A549 (cell line): ENCODE results near the gene TGIF2. TPM values are rescaled to one million over a fixed set of nuclear protein-coding genes. Genes with fewer than 3 reads are reported as not detected.

Source experiments
- ATAC-seq, 2 experiments: fragments of 200-7000 bp in 1 of 2; fragments of >200 bp in 1 of 2; cut with Nextera tagmentation in 1 of 2; cut with Tn5 transposase in 1 of 2; 3 replicates each; pipeline versions ENCODE4 v1.8.0 to v1.9.1; 2018 to 2020; ENCODE audit warnings: mild to moderate bottlenecking in 1 of 2, moderate library complexity in 1 of 2
- CTCF ChIA-PET: fragments of 300-600 bp; sonication (Branson Sonifier 250); formaldehyde crosslinking; extraction: SDS; loops from one replicate; lab custom pipeline; 2021; ENCODE audit warnings: antibody characterized with exemption, inconsistent platforms; lab: Yijun Ruan, JAX
- POLR2A ChIA-PET: fragments of 350-600 bp; formaldehyde crosslinking; extraction: SDS; loops from one replicate; lab custom pipeline; 2021; ENCODE audit warnings: antibody characterized with exemption, inconsistent platforms; lab: Yijun Ruan, JAX
- DNase-seq, 2 experiments: peaks; one replicate each; pipeline versions ENCODE4 v3.0.0 to v3.0.0-alpha.2; 2011 to 2016; ENCODE audit warnings: low read depth in 1 of 2, low spot score in 1 of 2
- FAIRE-seq: peaks from 2 replicates; lab custom pipeline; 2011; peaks lifted over from hg19 to GRCh38; lab: Jason Lieb, UNC
- H3K27ac ChIP-seq, 2 experiments: fragments of >200 bp; sonication (Bioruptor Twin); formaldehyde crosslinking; 3 replicates each; pipeline ENCODE4 v1.5.1; 2016 to 2017
- H3K4me1 ChIP-seq: fragments of >200 bp; sonication (Bioruptor Twin); formaldehyde crosslinking; 3 replicates; pipeline ENCODE4 v1.6.1; 2016
- H3K4me2 ChIP-seq: fragments of >200 bp; sonication (Bioruptor Twin); formaldehyde crosslinking; 3 replicates; pipeline ENCODE4 v1.6.1; 2016
- H3K4me3 ChIP-seq: fragments of >200 bp; sonication (Bioruptor Twin); formaldehyde crosslinking; 3 replicates; pipeline ENCODE4 v1.5.1; 2016
- H3K9me3 ChIP-seq: fragments of >200 bp; sonication (Bioruptor Twin); formaldehyde crosslinking; 3 replicates; pipeline ENCODE4 v1.6.1; 2016
- CBX2 ChIP-seq: fragments of 200-600 bp; sonication (generic); IDR thresholded peaks from 2 replicates; pipeline ENCODE4 v1.6.1; 2016; ENCODE audit warnings: low read depth, mild to moderate bottlenecking, borderline replicate concordance
- CBX8 ChIP-seq: fragments of 200-600 bp; sonication (generic); IDR thresholded peaks from 2 replicates; pipeline ENCODE4 v1.6.1; 2016
- CHD2 ChIP-seq: fragments of 150-350 bp; IDR thresholded peaks from 2 replicates; pipeline ENCODE4 v1.6.1; 2014; ENCODE audit warnings: low read length; ENCODE audit not compliant: partially characterized antibody
- CTCF ChIP-seq: fragments of >200 bp; sonication (Bioruptor Twin); formaldehyde crosslinking; IDR thresholded peaks from 3 replicates; pipeline ENCODE4 v1.5.1; 2016
- E2F6 ChIP-seq: IDR thresholded peaks from 2 replicates; pipeline ENCODE4 v1.6.1; 2012; ENCODE audit warnings: low read depth, borderline replicate concordance
- EHF ChIP-seq: fragments of 250-450 bp; sonication (Bioruptor Pico); IDR thresholded peaks from 2 replicates; pipeline ENCODE4 v1.5.0; 2020; ENCODE audit warnings: mild to moderate bottlenecking
- EHMT2 ChIP-seq: fragments of 200-600 bp; sonication (generic); IDR thresholded peaks from 2 replicates; pipeline ENCODE4 v1.6.1; 2016; ENCODE audit warnings: antibody characterized with exemption, low read depth, mild to moderate bottlenecking, moderate library complexity
- ELK1 ChIP-seq: fragments of 150-350 bp; IDR thresholded peaks from 2 replicates; pipeline ENCODE4 v1.6.1; 2014; ENCODE audit warnings: low read depth, mild to moderate bottlenecking, low read length
- FOSL2 ChIP-seq, 2 experiments: fragments of 450-650 bp in 1 of 2; fragments of >200 bp in 1 of 2; sonication (Bioruptor Twin) in 1 of 2; formaldehyde crosslinking; IDR thresholded peaks; 2 replicates each; pipeline versions ENCODE4 v1.5.0 to v1.6.1; 2016 to 2020; ENCODE audit warnings: mild to moderate bottlenecking in 1 of 2, moderate library complexity in 1 of 2
- HDAC2 ChIP-seq: fragments of 200-600 bp; sonication (generic); IDR thresholded peaks from 2 replicates; pipeline ENCODE4 v1.6.1; 2016
- HOXB5 ChIP-seq: fragments of 250-450 bp; sonication (Bioruptor Pico); IDR thresholded peaks from 2 replicates; pipeline ENCODE4 v1.5.0; 2020; ENCODE audit warnings: mild to moderate bottlenecking, moderate library complexity
- JUN ChIP-seq, 2 experiments: fragments of >200 bp; sonication (Bioruptor Twin); formaldehyde crosslinking; IDR thresholded peaks; 2 replicates in 1 of 2; 3 replicates in 1 of 2; pipeline ENCODE4 v1.6.1; 2016 to 2017
- JUNB ChIP-seq: fragments of >200 bp; sonication (Bioruptor Twin); formaldehyde crosslinking; IDR thresholded peaks from 2 replicates; pipeline ENCODE4 v1.6.1; 2016
- KDM1A ChIP-seq: fragments of 200-600 bp; sonication (generic); IDR thresholded peaks from 2 replicates; pipeline ENCODE4 v1.6.1; 2016; ENCODE audit warnings: low read depth, mild to moderate bottlenecking
- KDM5A ChIP-seq: fragments of 200-600 bp; sonication (generic); IDR thresholded peaks from 2 replicates; pipeline ENCODE4 v1.6.1; 2016; ENCODE audit warnings: antibody characterized with exemption, mild to moderate bottlenecking
- MAFK ChIP-seq: fragments of 450-650 bp; IDR thresholded peaks from 2 replicates; pipeline ENCODE4 v1.6.1; 2014; ENCODE audit not compliant: partially characterized antibody
- MYC ChIP-seq: IDR thresholded peaks from 2 replicates; pipeline ENCODE4 v1.6.1; 2012; ENCODE audit warnings: mild to moderate bottlenecking, inconsistent platforms, low read length, improper control_type of control experiment, borderline replicate concordance
- NFE2L2 ChIP-seq: fragments of 150-350 bp; conservative IDR thresholded peaks from 2 replicates; pipeline ENCODE4 v1.6.1; 2014; ENCODE audit warnings: low read length
- NR3C1 ChIP-seq: fragments of >200 bp; sonication (Bioruptor Twin); formaldehyde crosslinking; IDR thresholded peaks from 3 replicates; pipeline ENCODE4 v1.6.1; 2017
- PHF8 ChIP-seq: fragments of 200-600 bp; sonication (generic); IDR thresholded peaks from 2 replicates; pipeline ENCODE4 v1.6.1; 2016; ENCODE audit warnings: low read depth, mild to moderate bottlenecking, antibody characterized with exemption, moderate library complexity, borderline replicate concordance
- RNF2 ChIP-seq: fragments of 200-600 bp; sonication (generic); IDR thresholded peaks from 2 replicates; pipeline ENCODE4 v1.6.1; 2016; ENCODE audit warnings: low read depth, mild to moderate bottlenecking, antibody characterized with exemption, moderate library complexity, borderline replicate concordance
- SMC3 ChIP-seq: fragments of >200 bp; sonication (Bioruptor Twin); formaldehyde crosslinking; IDR thresholded peaks from 3 replicates; pipeline ENCODE4 v1.6.1; 2018; ENCODE audit warnings: inconsistent platforms
- SREBF2 ChIP-seq: fragments of 450-650 bp; IDR thresholded peaks from 2 replicates; pipeline ENCODE4 v1.6.1; 2014; ENCODE audit warnings: mild to moderate bottlenecking, moderate library complexity
- WGBS: methylation state at CpG from one replicate; pipeline ENCODE4 v1.1.6; 2017; ENCODE audit errors: missing lambda C conversion rate; 5-methylcytosine and 5-hydroxymethylcytosine counted together
- polyA plus RNA-seq, 4 experiments: library from polyadenylated mRNA; depleted of rRNA in 3 of 4; stranded (reverse); fragments of >200 nt; fragmentation: RNase III in 1 of 4; extraction: RNeasy Plus Mini Kit Qiagen cat#74134 plus additional on column Dnase treatment in 1 of 4; gene quantifications; 2 replicates in 3 of 4; 3 replicates in 1 of 4; pipeline ENCODE4 v1.2.3, GENCODE V29; 2011 to 2017
- TF ChIP-seq, protein P1 (sequence below): fragments of 200-600 bp; sonication (generic); IDR thresholded peaks from 2 replicates; pipeline ENCODE4 v1.6.1; 2016; ENCODE audit warnings: antibody characterized with exemption, mild to moderate bottlenecking, moderate library complexity

TGIF2 gene
- polyA plus RNA-seq, 2 of the 4 experiments (the other 2 are of a cell fraction) = 4.1 to 5.1 TPM

DNA sequence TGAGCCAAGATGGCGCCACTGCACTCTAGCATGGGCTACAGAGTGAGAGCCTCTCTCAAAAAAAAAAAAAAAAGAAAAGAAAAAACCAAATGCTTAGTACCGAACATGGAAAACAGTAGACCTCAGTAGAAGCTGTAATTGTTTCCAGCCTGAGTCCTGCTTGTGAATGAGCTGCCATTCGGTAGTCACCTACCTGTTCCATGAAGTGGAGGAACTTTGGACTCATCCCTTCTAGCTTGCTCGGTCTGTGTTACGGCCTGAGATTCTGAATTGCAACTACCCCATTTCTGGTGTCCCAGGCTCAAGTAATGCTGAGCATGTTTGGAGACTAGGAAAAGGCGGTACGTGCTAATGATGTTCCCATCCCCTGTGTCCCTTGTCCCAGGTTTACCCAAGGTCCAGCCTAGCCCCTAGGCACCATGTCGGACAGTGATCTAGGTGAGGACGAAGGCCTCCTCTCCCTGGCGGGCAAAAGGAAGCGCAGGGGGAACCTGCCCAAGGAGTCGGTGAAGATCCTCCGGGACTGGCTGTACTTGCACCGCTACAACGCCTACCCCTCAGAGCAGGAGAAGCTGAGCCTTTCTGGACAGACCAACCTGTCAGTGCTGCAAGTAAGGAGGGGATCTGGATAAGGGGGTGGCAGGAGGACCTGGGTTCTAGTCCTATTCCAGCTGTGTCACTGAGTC, 5.1 kb downstream of the TGIF2 start:
- CTCF ChIA-PET = interaction anchor here (0.6 to 4.2 kb wide), 4 partner anchors 27 to 176 kb away, joined by 3 to 23 read pairs (median 4); partner anchors contain the start of gene RAB5IF
- TF ChIP-seq CHD2 = no peak
- TF ChIP-seq HOXB5 = no peak
- TF ChIP-seq CBX2 = no peak
- no peak for TF ChIP-seq CTCF
- no peak for TF ChIP-seq EHMT2
- no peak for TF ChIP-seq HDAC2
- TF ChIP-seq ELK1 = no peak
- TF ChIP-seq MYC = no peak
- no peak for TF ChIP-seq RNF2

GRCh38 chr20:36579996-36580545, 6.7 kb downstream of the TGIF2 start:
- no peaks in the 10 kb centered on the region for H3K9me3 ChIP-seq
- WGBS = 77% methylated on average over 2 of the region's 2 CpGs
- TF ChIP-seq CBX8 (no peak), FOSL2 (IDR thresholded peaks at IDR 0.05) (no peak), FOSL2 (CRISPR knock-in tag; IDR thresholded peaks at IDR 0.05) (no peak), SMC3 (no peak), E2F6 (no peak), SREBF2 (no peak), JUN (IDR thresholded peaks at IDR 0.05) (no peak), JUNB (no peak), KDM5A (no peak), EHF (CRISPR knock-in tag) (no peak), KDM1A (no peak), HDAC2 (no peak), PHF8 (no peak), NFE2L2 (no peak), NR3C1 (no peak), MAFK (no peak)
- TF ChIP-seq, protein P1, sequence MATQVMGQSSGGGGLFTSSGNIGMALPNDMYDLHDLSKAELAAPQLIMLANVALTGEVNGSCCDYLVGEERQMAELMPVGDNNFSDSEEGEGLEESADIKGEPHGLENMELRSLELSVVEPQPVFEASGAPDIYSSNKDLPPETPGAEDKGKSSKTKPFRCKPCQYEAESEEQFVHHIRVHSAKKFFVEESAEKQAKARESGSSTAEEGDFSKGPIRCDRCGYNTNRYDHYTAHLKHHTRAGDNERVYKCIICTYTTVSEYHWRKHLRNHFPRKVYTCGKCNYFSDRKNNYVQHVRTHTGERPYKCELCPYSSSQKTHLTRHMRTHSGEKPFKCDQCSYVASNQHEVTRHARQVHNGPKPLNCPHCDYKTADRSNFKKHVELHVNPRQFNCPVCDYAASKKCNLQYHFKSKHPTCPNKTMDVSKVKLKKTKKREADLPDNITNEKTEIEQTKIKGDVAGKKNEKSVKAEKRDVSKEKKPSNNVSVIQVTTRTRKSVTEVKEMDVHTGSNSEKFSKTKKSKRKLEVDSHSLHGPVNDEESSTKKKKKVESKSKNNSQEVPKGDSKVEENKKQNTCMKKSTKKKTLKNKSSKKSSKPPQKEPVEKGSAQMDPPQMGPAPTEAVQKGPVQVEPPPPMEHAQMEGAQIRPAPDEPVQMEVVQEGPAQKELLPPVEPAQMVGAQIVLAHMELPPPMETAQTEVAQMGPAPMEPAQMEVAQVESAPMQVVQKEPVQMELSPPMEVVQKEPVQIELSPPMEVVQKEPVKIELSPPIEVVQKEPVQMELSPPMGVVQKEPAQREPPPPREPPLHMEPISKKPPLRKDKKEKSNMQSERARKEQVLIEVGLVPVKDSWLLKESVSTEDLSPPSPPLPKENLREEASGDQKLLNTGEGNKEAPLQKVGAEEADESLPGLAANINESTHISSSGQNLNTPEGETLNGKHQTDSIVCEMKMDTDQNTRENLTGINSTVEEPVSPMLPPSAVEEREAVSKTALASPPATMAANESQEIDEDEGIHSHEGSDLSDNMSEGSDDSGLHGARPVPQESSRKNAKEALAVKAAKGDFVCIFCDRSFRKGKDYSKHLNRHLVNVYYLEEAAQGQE = no peak
- DNase-seq (no peak), ATAC-seq (peak in 1 of 2 experiments; percentile 42; a peak in 1 of 6 replicates), FAIRE-seq (no peak)
- POLR2A ChIA-PET = no interaction called here
- no peak overlapping the region for H3K4me2 ChIP-seq
- H3K4me3 ChIP-seq = no peak overlapping the region
- CTCF ChIA-PET = interaction anchor here (4.2 kb wide), 1 partner anchor 25 kb away, joined by 23 read pairs; the partner anchor contains the start of gene RAB5IF
- no peak overlapping the region for H3K27ac ChIP-seq
- H3K4me1 ChIP-seq = peaks cover 6% of the 10 kb centered on the region

More for the DNA sequence above, 5.1 kb downstream of the TGIF2 start:
- POLR2A ChIA-PET = no interaction called here
- ATAC-seq = no peak
- DNase-seq = no peak
- H3K27ac ChIP-seq = no peak overlapping the region
- H3K9me3 ChIP-seq = no peaks in the 10 kb centered on the region
- no peak overlapping the region for H3K4me2 ChIP-seq
- no peak overlapping the region for H3K4me3 ChIP-seq
- H3K4me1 ChIP-seq = peaks cover 11% of the 10 kb centered on the region
- FAIRE-seq = no peak
- 93% methylated on average over 15 of the region's 15 CpGs for WGBS
